NCI-H2196 treated with DMSO at 0.1 percent for 48 hours (cell line): Measurements from ENCODE around the gene ASCL1.

ENCODE experiments used
- DNase-seq: peaks from one replicate; lab custom pipeline; 2025; ENCODE audit not compliant: unreplicated experiment; lab: John Stamatoyannopoulos, UW

ASCL1 gene

GRCh38 chr12:102957339-102958050 is at the start of gene ASCL1:
Gene ASCL1, plus strand, starts transcription at chr12:102957674. Its CDS starts 571 bp downstream, at chr12:102958245.
- peak; percentile 88 for DNase-seq

GRCh38 chr12:102907918-102908317 is 49.6 kb upstream of the ASCL1 start:
- no peak for DNase-seq

- DNase-seq = no peak
Measured at GRCh38 chr12:102910137-102910536, 47.3 kb upstream of the ASCL1 start.

GRCh38 chr12:102910792-102911191 is 46.7 kb upstream of the ASCL1 start:
- no peak for DNase-seq

- no peak for DNase-seq
Measured at GRCh38 chr12:102911320-102911719, 46.2 kb upstream of the ASCL1 start.

- no peak for DNase-seq
Measured at GRCh38 chr12:102912258-102912657, 45.2 kb upstream of the ASCL1 start.

- no peak for DNase-seq
Measured at GRCh38 chr12:102913453-102914226, 43.8 kb upstream of the ASCL1 start.

- DNase-seq = no peak
Measured at GRCh38 chr12:102916252-102917025, 41.0 kb upstream of the ASCL1 start.

GRCh38 chr12:102917026-102917787 is 40.3 kb upstream of the ASCL1 start, which contains the start of gene PAH:
Gene PAH, minus strand, starts transcription at chr12:102917244. Its CDS starts 114 bp downstream, at chr12:102917130.
- DNase-seq = peak; percentile 7

GRCh38 chr12:102918840-102919239 is 38.6 kb upstream of the ASCL1 start:
- DNase-seq = no peak

GRCh38 chr12:102920271-102920670 is 37.2 kb upstream of the ASCL1 start:
- DNase-seq = no peak

GRCh38 chr12:102921240-102921639 is 36.2 kb upstream of the ASCL1 start:
- DNase-seq = no peak

GRCh38 chr12:102927220-102927619 is 30.3 kb upstream of the ASCL1 start:
- DNase-seq = no peak

- DNase-seq = no peak
Measured at GRCh38 chr12:102933168-102933567, 24.3 kb upstream of the ASCL1 start.

- no peak for DNase-seq
Measured at GRCh38 chr12:102939059-102939458, 18.4 kb upstream of the ASCL1 start.

GRCh38 chr12:102939670-102940222 is 17.7 kb upstream of the ASCL1 start:
- no peak for DNase-seq

GRCh38 chr12:102946042-102946441 is 11.4 kb upstream of the ASCL1 start:
- DNase-seq = no peak

- peak; percentile 31 for DNase-seq
Measured at GRCh38 chr12:102948941-102949352, 8.5 kb upstream of the ASCL1 start.

- peak; percentile 82 for DNase-seq
Measured at GRCh38 chr12:102950107-102950949, 7.1 kb upstream of the ASCL1 start.
